HG03432 (cell line): ENCODE data around the gene SNX22.

Experiments used
- ATAC-seq: cut with Tn5 transposase; IDR thresholded peaks from one replicate; pipeline ENCODE4 v1.9.1; 2021; ENCODE audit warnings: mild to moderate bottlenecking, moderate library complexity; ENCODE audit not compliant: unreplicated experiment

The SNX22 gene

GRCh38 chr15:64193971-64194370 is 42.4 kb downstream of the SNX22 start:
- no peak for ATAC-seq

DNA sequence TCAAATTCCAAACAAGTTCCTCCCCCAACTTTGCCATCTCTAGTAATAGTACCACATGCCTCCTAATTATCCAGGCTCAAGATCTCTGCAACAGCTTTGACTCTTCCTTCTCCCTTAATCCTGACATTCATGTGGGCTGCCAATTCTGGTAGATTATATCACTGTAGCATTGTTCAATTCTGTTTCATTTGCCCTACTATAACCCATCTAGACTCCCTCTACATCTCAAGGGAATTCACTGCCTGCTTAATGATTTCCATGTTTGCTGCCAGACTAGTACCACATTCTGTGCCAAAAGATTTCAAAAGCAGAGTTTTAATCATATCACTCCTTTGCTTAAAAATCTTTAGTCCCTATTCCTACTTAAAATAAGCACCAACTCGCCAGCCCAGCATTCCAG is 45.9 kb downstream of the SNX22 start:
- ATAC-seq: no peak

- ATAC-seq: no peak
These were observed 53.7 kb downstream of the SNX22 start for GRCh38 chr15:64205202-64205601.
